ENCODE data around the gene EPHA1. TPM values are rescaled to one million over a fixed set of nuclear protein-coding genes. Genes with fewer than 3 reads are reported as not detected.

The EPHA1 gene
- total and polyA plus RNA-seq, 2 donors (not counting 1 experiment from before 2014, with no cell fraction given): 0.39 to 0.49 TPM

- WGBS (ENCODE audit: insufficient coverage): 90% methylated on average over 10 of the region's 16 CpGs
- Histone ChIP-seq H3K79me2 (ENCODE audit: control insufficient read depth, insufficient read depth, low read length) (no peaks in the 10 kb centered on the region), H3K4me2 (replicated peaks; ENCODE audit: low read depth, low read length, poor library complexity, severe bottlenecking) (no peak overlapping the region), H3K9me3 (ENCODE audit: control extremely low read depth in 1 of 3, control insufficient read depth in 2 of 3, insufficient read depth in 1 of 3, low read length in 2 of 3) (no peaks in the 10 kb centered on the region), H2AFZ (ENCODE audit: insufficient read depth, low read depth, low read length, poor library complexity, severe bottlenecking) (no peak overlapping the region), H3K27ac (ENCODE audit: low read length in 2 of 2) (no peak overlapping the region), H3K9ac (ENCODE audit: low read length) (no peak overlapping the region), H3K4me1 (ENCODE audit: control insufficient read depth in 2 of 2, insufficient read depth in 2 of 2, low read length in 2 of 2) (no peaks in the 10 kb centered on the region), H4K20me1 (ENCODE audit: control insufficient read depth, insufficient read depth, low read length, poor library complexity, severe bottlenecking) (no peaks in the 10 kb centered on the region), H3K36me3 (replicated peaks in 1 of 2; ENCODE audit: control extremely low read depth in 1 of 2, control insufficient read depth in 1 of 2, extremely low read depth in 1 of 2, insufficient read depth in 2 of 2, low read length in 1 of 2) (no peaks in the 10 kb centered on the region), H3K27me3 (replicated peaks in 1 of 4; ENCODE audit: control extremely low read depth in 1 of 4, control insufficient read depth in 3 of 4, insufficient read depth in 4 of 4, low read length in 3 of 4) (no peaks in the 10 kb centered on the region), H3K4me3 (ENCODE audit: control extremely low read depth in 1 of 5, extremely low read depth in 1 of 5, insufficient read depth in 1 of 5, low read depth in 2 of 5, low read length in 4 of 5) (no peak overlapping the region)
- POLR2A ChIA-PET: no interaction called here
- no peak overlapping the region for H3K27ac Mint-ChIP-seq
- no peak for TF ChIP-seq EZH2 (IDR thresholded peaks at IDR 0.05; ENCODE audit: borderline replicate concordance, insufficient read depth, low read depth, low read length, poor library complexity, severe bottlenecking)
- TF ChIP-seq, protein P1, sequence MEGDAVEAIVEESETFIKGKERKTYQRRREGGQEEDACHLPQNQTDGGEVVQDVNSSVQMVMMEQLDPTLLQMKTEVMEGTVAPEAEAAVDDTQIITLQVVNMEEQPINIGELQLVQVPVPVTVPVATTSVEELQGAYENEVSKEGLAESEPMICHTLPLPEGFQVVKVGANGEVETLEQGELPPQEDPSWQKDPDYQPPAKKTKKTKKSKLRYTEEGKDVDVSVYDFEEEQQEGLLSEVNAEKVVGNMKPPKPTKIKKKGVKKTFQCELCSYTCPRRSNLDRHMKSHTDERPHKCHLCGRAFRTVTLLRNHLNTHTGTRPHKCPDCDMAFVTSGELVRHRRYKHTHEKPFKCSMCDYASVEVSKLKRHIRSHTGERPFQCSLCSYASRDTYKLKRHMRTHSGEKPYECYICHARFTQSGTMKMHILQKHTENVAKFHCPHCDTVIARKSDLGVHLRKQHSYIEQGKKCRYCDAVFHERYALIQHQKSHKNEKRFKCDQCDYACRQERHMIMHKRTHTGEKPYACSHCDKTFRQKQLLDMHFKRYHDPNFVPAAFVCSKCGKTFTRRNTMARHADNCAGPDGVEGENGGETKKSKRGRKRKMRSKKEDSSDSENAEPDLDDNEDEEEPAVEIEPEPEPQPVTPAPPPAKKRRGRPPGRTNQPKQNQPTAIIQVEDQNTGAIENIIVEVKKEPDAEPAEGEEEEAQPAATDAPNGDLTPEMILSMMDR (IDR thresholded peaks at IDR 0.05): no peak
- CTCF ChIA-PET: no interaction called here
- no peak for DNase-seq
- no peaks in the 10 kb centered on the region for H3K9me3 Mint-ChIP-seq (ENCODE audit: insufficient read depth)
- H3K27me3 Mint-ChIP-seq: no peaks in the 10 kb centered on the region
- ATAC-seq (ENCODE audit: low read depth): no peak
- intact Hi-C loops (cut with micrococcal nuclease): no loop called here
- H3K4me3 Mint-ChIP-seq: no peak overlapping the region
- H3K4me1 Mint-ChIP-seq: no peaks in the 10 kb centered on the region
Measured at GRCh38 chr7:143397710-143398530, 10.7 kb downstream of the EPHA1 start.
